ENCODE measurements around the gene GSTM3. TPM values are rescaled to one million over a fixed set of nuclear protein-coding genes. Genes with fewer than 3 reads are reported as not detected.

The GSTM3 gene
- total RNA-seq = 10 to 100 TPM in 2 of 5 experiments, 1 to 10 TPM in 3; 1.9 to 13.9 (median 7.7) TPM
- polyA plus RNA-seq = 100 to 1,000 TPM in 1 of 2 donors, 10 to 100 TPM in 1; 75.6 to 130 TPM
- total RNA-seq = 47.9 reads per million, percentile 70 among the genes with 10 or more reads in this experiment

DNA sequence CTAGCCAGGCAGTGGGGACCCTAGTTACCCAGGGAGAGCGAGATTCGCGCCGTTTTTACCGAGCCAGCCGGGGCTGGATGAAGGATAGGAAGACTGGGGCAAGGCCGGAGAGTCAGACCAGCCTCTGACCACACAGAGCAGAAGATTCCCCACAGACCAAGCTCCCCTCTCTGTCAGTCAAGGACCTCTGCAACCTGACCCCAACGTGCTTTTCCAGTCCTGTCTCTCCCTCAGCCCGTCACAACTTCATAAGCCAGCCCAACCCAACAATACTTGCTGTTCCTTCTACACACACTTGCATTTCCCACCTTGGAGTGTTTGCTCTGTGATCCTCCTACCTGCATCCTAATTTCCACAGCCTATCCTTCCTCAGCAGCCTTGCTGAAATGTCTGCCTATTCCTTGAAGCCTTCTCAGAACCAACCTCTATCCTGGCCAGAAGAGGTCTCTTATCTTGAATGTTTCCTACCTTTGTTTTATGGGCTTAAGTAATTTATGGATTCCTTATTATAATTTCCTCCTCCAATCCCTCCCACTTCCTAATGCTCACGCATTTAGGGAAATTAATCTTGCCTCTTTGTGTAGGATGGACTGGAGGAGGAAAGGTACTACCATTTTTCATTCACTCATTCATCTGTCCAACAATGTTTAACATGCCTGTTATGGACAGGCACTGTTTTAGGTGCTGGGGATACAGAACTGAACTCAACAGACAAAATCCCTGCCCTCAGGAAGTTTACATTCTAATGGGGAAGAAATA lies at the start of gene GSTM3:
TSS of gene GSTM3 (minus strand) at position 424 of the 759 bp plus-strand sequence. CDS start 751 bp downstream, outside the sequence.
- POLR2A ChIA-PET = interaction anchor here (1.0 to 1.5 kb wide), 2 partner anchors 9 to 192 kb away, joined by 3 read pairs; partner anchors contain the start of gene GNAI3
- peaks cover 0 to 2% (median 0%) of the 10 kb centered on the region in 11 donors for H3K9me3 Mint-ChIP-seq

DNA sequence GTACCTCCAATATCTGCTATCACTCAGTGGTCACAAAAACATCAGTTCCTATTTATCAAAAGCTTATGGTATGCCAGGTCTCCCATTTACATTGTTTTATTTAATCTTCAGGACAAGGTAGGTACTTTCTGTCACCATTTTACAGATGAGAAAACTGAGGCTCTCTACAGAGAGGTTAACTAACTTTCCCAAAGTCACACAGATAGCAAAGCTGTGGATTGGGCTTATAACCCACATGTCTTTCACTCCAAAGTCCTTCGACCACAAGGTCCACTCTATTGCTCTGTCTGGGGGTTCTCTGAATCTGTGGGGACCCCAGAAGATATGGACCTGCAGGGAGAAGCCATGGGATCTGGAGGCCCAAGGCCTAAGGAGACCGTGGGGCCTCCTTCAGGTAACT lies 49.5 kb upstream of the GSTM3 start:
- Histone ChIP-seq H3K4me1 (ENCODE audit: control insufficient read depth in 2 of 2, insufficient read depth in 2 of 2, low read length in 2 of 2) (peaks cover 51 to 52% of the 10 kb centered on the region in 2 donors), H3K27me3 (ENCODE audit: control insufficient read depth in 2 of 2, insufficient read depth in 2 of 2, low read length in 2 of 2) (no peaks in the 10 kb centered on the region), H3K4me3 (ENCODE audit: low read length) (peak overlapping the region; percentile 1), H3K27ac (ENCODE audit: low read depth, low read length) (peak overlapping the region; percentile 44), H3K9me3 (ENCODE audit: control insufficient read depth in 2 of 3, low read length in 3 of 3) (no peaks in the 10 kb centered on the region), H3K36me3 (ENCODE audit: control insufficient read depth in 2 of 3, insufficient read depth in 3 of 3, low read length in 3 of 3) (no peaks in the 10 kb centered on the region)
- CTCF ChIA-PET = interaction anchor here (0.7 to 5.4 kb wide), 14 partner anchors 11 to 221 kb away, joined by 3 to 64 read pairs (median 4); partner anchors contain the start of gene AHCYL1
- Mint-ChIP-seq H3K9me3 (peaks cover 0 to 2% (median 0%) of the 10 kb centered on the region in 11 donors), H3K27ac (peak overlapping the region in 8 of 9 donors; percentile 49 to 94 (median 84)), H3K36me3 (peaks cover 0 to 1% (median 0%) of the 10 kb centered on the region in 5 donors), H3K27me3 (no peaks in the 10 kb centered on the region), H3K4me1 (peaks cover 38 to 88% (median 68%) of the 10 kb centered on the region in 7 donors), H3K4me3 (peak overlapping the region in 8 of 10 donors; percentile 26 to 62 (median 40))
- POLR2A ChIA-PET = interaction anchor here (1.2 to 5.8 kb wide), 4 partner anchors 11 to 365 kb away, joined by 3 to 37 read pairs (median 14); partner anchors contain the start of gene AHCYL1
- DNase-seq = no peak
- intact Hi-C loops (cut with micrococcal nuclease) = loop anchor here (1.0 to 10.0 kb wide), 6 partner anchors 12 to 243 kb away; partner anchors contain the start of genes AHCYL1 (in 2 of the 2) and GNAI3 (in 2 of the 2)
- no peak for ATAC-seq

More for the DNA sequence above, at the start of gene GSTM3:
- DNase-seq (peak in 1 of 9 donors; percentile 11), ATAC-seq (peak; percentile 8)
- H3K4me1 ChIP-seq (ENCODE audit: control insufficient read depth in 2 of 2, insufficient read depth in 2 of 2, low read length in 2 of 2) = peaks cover 0 to 11% of the 10 kb centered on the region in 2 donors
- Mint-ChIP-seq H3K27ac (peak within 1 kb of the TSS; percentile 17 to 95 (median 72)), H3K36me3 (peaks cover 0 to 9% (median 3%) of the 10 kb centered on the region in 5 donors), H3K27me3 (peaks cover 0 to 54% (median 0%) of the 10 kb centered on the region in 5 donors), H3K4me3 (peak within 1 kb of the TSS; percentile 71 to 93 (median 87)), H3K4me1 (peaks cover 3 to 21% (median 13%) of the 10 kb centered on the region in 7 donors)
- peak within 1 kb of the TSS; percentile 81 for H3K27ac ChIP-seq (ENCODE audit: low read depth, low read length)
- peak within 1 kb of the TSS; percentile 70 for H3K4me3 ChIP-seq (ENCODE audit: low read length)
- H3K9me3 ChIP-seq (ENCODE audit: control insufficient read depth in 2 of 3, low read length in 3 of 3) = no peaks in the 10 kb centered on the region
- H3K27me3 ChIP-seq (ENCODE audit: control insufficient read depth in 2 of 2, insufficient read depth in 2 of 2, low read length in 2 of 2) = no peaks in the 10 kb centered on the region
- intact Hi-C loops (cut with micrococcal nuclease) = loop anchor here (1.0 to 10.0 kb wide), 5 partner anchors 54 to 244 kb away; partner anchors contain the start of genes AHCYL1 (in 2 of the 2), GSTM2 (in 2 of the 2), GNAI3 (in 1 of the 2) and GSTM1 (in 1 of the 2)
- H3K36me3 ChIP-seq (ENCODE audit: control insufficient read depth in 2 of 3, insufficient read depth in 3 of 3, low read length in 3 of 3) = peaks cover 0 to 19% (median 0%) of the 10 kb centered on the region in 3 experiments
- CTCF ChIA-PET = interaction anchor here (1.9 kb wide), 1 partner anchor 244 kb away, joined by 6 read pairs; the partner anchor contains the start of gene AHCYL1

DNA sequence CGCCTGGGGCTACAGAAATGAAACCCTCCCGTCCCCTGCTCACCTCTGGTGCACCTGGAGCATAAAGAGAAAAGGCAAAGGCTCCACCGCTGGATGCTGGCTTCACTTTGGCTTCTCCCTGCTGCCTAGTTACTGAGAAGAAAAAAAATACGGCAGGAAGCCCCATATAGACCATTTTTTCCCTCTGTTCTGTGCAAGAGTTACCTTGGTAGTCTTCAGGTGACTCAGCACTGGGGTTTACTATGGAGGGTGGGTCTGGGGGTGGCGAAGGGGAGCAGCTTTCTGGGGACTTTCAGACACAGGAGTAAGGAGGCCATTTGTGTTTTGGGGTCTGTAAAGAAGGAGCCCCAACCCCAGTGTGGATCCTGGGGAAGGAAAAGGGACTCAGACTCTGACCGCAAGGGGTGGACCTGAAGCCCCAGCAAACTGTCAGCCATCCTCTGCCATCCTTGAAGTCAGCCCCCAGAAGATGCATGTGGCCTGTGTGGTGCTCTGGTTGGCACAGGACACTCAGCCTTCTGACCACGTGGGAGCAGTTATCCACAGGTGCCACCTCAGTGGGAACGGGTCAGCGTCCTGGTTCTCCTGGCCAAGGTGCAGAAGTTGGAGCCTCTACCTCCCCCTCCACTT lies 48.8 kb upstream of the GSTM3 start:
- H3K27me3 Mint-ChIP-seq = no peaks in the 10 kb centered on the region
- Histone ChIP-seq H3K4me3 (ENCODE audit: low read length) (no peak overlapping the region), H3K27me3 (ENCODE audit: control insufficient read depth in 2 of 2, insufficient read depth in 2 of 2, low read length in 2 of 2) (no peaks in the 10 kb centered on the region), H3K36me3 (ENCODE audit: control insufficient read depth in 2 of 3, insufficient read depth in 3 of 3, low read length in 3 of 3) (no peaks in the 10 kb centered on the region), H3K9me3 (ENCODE audit: control insufficient read depth in 2 of 3, low read length in 3 of 3) (no peaks in the 10 kb centered on the region), H3K4me1 (ENCODE audit: control insufficient read depth in 2 of 2, insufficient read depth in 2 of 2, low read length in 2 of 2) (peaks cover 51 to 52% of the 10 kb centered on the region in 2 donors), H3K27ac (ENCODE audit: low read depth, low read length) (peak overlapping the region; percentile 44)
- H3K4me1 Mint-ChIP-seq = peaks cover 38 to 84% (median 65%) of the 10 kb centered on the region in 7 donors
- peak overlapping the region in 7 of 10 donors; percentile 20 to 69 (median 50) for H3K4me3 Mint-ChIP-seq
- intact Hi-C loops (cut with micrococcal nuclease) = loop anchor here (1.0 to 10.0 kb wide), 6 partner anchors 13 to 242 kb away; partner anchors contain the start of genes AHCYL1 (in 2 of the 2) and GNAI3 (in 2 of the 2)
- peaks cover 0 to 2% (median 0%) of the 10 kb centered on the region in 11 donors for H3K9me3 Mint-ChIP-seq
- H3K27ac Mint-ChIP-seq = peak overlapping the region in 8 of 9 donors; percentile 65 to 94 (median 84)
- ChIA-PET POLR2A (interaction anchor here (0.5 to 5.8 kb wide), 3 partner anchors 12 to 195 kb away, joined by 3 to 37 read pairs (median 20); partner anchors contain the start of gene AHCYL1), CTCF (interaction anchor here (1.0 to 5.4 kb wide), 6 partner anchors 10 to 195 kb away, joined by 3 to 64 read pairs (median 22); partner anchors contain the start of gene AHCYL1)
- DNase-seq (no peak), ATAC-seq (no peak)
- peaks cover 0 to 1% (median 0%) of the 10 kb centered on the region in 5 donors for H3K36me3 Mint-ChIP-seq

DNA sequence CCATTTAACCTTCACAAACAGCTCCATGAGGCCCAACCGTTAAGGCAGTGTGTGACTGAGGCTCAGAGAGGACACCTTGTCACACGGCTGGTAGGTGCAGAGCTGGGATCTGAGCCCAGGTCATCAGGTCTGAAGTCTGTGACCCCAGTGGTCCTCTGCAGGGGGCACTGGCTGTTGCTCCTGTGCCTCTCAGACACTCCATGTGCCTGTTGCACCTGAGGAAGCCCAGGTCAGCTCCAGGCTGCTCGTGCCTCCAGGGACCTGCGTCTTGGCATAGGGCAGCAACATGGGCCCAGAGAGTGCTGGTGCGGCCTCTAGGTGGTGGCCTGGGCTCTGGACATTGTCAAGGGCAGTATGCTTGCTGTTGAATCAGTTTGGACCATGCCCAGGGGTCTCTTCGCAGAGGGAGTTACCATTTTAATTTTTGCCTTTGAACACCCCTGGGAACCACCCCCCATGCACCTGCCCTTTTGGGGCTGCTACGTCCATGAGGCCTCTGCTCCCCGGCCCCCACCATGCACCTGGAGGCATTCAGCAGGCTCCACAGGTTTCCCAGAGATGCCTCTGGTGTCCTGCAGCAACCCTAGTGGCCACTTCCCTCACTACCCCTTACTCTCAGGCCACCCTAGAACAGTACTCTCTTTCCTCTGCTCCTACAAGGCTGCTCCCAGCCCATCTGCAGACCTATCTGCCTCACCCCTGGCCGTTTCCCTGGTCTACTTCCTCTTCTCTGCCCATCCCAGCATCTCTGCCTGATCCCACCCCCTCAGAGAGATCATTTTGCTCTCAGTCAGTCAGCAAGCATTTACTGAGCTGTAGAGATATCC lies 48.1 kb upstream of the GSTM3 start:
- Mint-ChIP-seq H3K4me1 (peaks cover 32 to 77% (median 57%) of the 10 kb centered on the region in 7 donors), H3K27ac (peak overlapping the region in 8 of 9 donors; percentile 40 to 94 (median 82)), H3K27me3 (no peaks in the 10 kb centered on the region), H3K9me3 (peaks cover 0 to 2% (median 0%) of the 10 kb centered on the region in 11 donors), H3K36me3 (peaks cover 0 to 1% (median 0%) of the 10 kb centered on the region in 5 donors), H3K4me3 (peak overlapping the region in 8 of 10 donors; percentile 10 to 69 (median 48))
- no peak overlapping the region for H3K27ac ChIP-seq (ENCODE audit: low read depth, low read length)
- ATAC-seq = no peak
- H3K4me3 ChIP-seq (ENCODE audit: low read length) = no peak overlapping the region
- ChIA-PET POLR2A (interaction anchor here (0.5 to 5.8 kb wide), 3 partner anchors 13 to 196 kb away, joined by 3 to 37 read pairs (median 20); partner anchors contain the start of gene AHCYL1), CTCF (interaction anchor here (1.0 to 5.4 kb wide), 5 partner anchors 9 to 196 kb away, joined by 7 to 64 read pairs (median 35); partner anchors contain the start of gene AHCYL1)
- H3K4me1 ChIP-seq (ENCODE audit: control insufficient read depth in 2 of 2, insufficient read depth in 2 of 2, low read length in 2 of 2) = peaks cover 45 to 52% of the 10 kb centered on the region in 2 donors
- no peaks in the 10 kb centered on the region for H3K27me3 ChIP-seq (ENCODE audit: control insufficient read depth in 2 of 2, insufficient read depth in 2 of 2, low read length in 2 of 2)
- intact Hi-C loops (cut with micrococcal nuclease) = no loop called here
- no peaks in the 10 kb centered on the region for H3K36me3 ChIP-seq (ENCODE audit: control insufficient read depth in 2 of 3, insufficient read depth in 3 of 3, low read length in 3 of 3)
- no peaks in the 10 kb centered on the region for H3K9me3 ChIP-seq (ENCODE audit: control insufficient read depth in 2 of 3, low read length in 3 of 3)
- no peak for DNase-seq

DNA sequence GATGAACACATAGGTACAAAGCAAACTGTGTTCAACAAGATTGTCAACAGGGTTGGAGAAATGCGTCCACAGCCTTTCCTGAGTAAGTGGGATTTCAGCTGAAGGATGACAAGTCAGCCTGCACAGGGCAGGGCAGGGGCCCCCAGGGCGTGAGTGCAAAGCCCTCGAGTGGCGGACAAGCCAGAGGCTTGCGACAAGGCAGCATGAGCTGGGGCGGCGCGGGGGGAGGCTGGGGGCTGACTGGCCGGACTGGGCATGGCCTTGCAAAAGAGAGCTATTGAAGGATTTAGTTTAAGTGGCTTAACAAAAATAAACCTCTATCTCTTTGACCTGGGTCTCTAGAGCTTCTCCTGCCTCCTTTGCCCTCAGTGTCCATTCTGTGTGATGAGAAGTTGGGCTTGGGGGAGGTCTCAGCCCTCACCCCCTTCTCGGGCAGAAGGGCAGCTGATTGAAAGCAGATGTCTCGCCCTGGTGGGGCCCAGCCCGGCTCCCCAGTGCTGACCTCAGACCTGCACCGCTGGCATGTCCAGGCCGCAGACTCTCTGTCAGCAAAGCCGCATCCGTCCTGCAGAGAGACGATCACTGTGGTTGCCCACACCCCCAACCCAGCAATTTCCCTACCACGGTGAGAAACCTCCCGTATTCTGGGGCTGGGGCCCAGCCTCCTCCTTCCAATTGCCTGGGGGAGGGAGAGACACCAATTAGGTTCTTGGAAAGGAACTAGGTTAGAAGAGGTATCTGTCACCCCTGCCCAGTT lies 47.2 kb upstream of the GSTM3 start:
- H3K4me1 ChIP-seq (ENCODE audit: control insufficient read depth in 2 of 2, insufficient read depth in 2 of 2, low read length in 2 of 2) = peaks cover 37 to 44% of the 10 kb centered on the region in 2 donors
- Mint-ChIP-seq H3K27ac (peak overlapping the region in 4 of 9 donors; percentile 38 to 85 (median 73)), H3K4me3 (peak overlapping the region in 1 of 10 donors; percentile 25), H3K36me3 (peaks cover 0 to 1% (median 0%) of the 10 kb centered on the region in 5 donors), H3K27me3 (no peaks in the 10 kb centered on the region), H3K9me3 (peaks cover 0 to 2% (median 0%) of the 10 kb centered on the region in 11 donors), H3K4me1 (peaks cover 25 to 68% (median 48%) of the 10 kb centered on the region in 7 donors)
- POLR2A ChIA-PET = interaction anchor here (0.9 to 5.8 kb wide), 3 partner anchors 9 to 197 kb away, joined by 3 to 37 read pairs (median 20); partner anchors contain the start of gene AHCYL1
- no peaks in the 10 kb centered on the region for H3K36me3 ChIP-seq (ENCODE audit: control insufficient read depth in 2 of 3, insufficient read depth in 3 of 3, low read length in 3 of 3)
- no peak overlapping the region for H3K27ac ChIP-seq (ENCODE audit: low read depth, low read length)
- no peak overlapping the region for H3K4me3 ChIP-seq (ENCODE audit: low read length)
- CTCF ChIA-PET = interaction anchor here (0.5 to 4.8 kb wide), 4 partner anchors 11 to 296 kb away, joined by 3 to 23 read pairs (median 8); partner anchors contain the start of gene AHCYL1
- H3K27me3 ChIP-seq (ENCODE audit: control insufficient read depth in 2 of 2, insufficient read depth in 2 of 2, low read length in 2 of 2) = no peaks in the 10 kb centered on the region
- intact Hi-C loops (cut with micrococcal nuclease) = no loop called here
- ATAC-seq = peak; percentile 43
- no peak for DNase-seq
- H3K9me3 ChIP-seq (ENCODE audit: control insufficient read depth in 2 of 3, low read length in 3 of 3) = no peaks in the 10 kb centered on the region
